NCI-H510A treated with DMSO at 0.1 percent for 48 hours (cell line): ENCODE data around the gene CDKN2B-AS1.

ENCODE experiments used
- DNase-seq: peaks from one replicate; lab custom pipeline; 2025; lab: John Stamatoyannopoulos, UW

The CDKN2B-AS1 gene

DNA sequence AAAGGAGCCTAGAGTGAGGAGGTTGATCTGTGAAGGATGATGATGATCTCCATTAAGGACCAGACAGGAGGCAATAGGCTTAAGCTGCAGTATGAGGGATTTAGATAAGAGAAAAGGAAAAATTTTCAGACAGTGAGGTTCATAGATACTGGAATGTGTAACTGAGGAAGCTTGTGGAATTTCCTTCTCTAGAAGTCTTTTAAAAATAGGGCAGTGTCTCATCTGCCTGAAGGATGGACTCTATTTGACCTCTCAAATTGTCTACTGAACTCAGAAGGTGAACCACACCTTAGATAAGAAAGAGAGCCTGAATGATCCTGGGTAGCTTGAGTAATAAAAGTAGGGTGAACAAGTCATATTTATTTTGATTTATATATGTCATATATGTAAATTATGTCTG lies 162.7 kb downstream of the CDKN2B-AS1 start:
- no peak for DNase-seq

- no peak for DNase-seq
Measured at GRCh38 chr9:22157828-22158227, 163.2 kb downstream of the CDKN2B-AS1 start.

DNA sequence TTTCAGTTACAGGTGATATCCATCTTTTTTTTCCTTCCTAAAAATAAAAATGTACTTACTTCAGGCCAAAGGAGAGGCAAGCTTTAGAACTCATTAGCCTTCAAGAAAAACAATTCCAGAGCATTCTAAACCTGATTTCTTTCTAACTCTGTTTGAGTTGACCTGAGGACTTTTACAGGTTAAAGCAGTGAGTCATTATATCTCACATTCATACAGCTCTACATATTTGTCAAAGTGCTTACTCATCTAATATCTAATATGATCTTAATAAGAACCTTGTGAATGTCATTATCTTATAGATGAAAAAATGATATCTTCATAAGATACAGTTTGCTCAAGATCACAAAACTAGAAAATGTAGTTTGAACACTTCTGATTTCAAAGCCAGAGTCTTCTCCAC lies 163.7 kb downstream of the CDKN2B-AS1 start:
- no peak for DNase-seq

DNA sequence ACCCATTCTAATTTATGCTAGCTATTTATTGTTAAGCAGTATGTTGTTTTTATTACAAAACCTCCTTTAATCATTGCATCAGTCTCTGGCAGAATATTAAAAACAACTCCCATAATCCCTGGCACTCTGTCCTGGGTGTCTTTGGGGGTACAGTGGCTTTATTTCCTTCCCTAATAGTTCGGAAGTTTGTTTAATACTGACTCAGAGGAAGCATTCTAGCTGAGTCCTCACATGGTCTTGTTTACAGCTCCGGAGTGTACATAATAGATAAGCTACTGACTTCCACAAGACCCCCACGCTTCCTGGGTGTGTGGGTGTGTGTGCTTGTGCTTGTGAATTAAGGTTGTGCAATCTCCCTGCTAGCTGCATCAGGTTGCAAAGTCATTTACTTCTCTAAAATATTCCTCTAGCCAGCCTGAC lies 164.3 kb downstream of the CDKN2B-AS1 start:
- no peak for DNase-seq

DNA sequence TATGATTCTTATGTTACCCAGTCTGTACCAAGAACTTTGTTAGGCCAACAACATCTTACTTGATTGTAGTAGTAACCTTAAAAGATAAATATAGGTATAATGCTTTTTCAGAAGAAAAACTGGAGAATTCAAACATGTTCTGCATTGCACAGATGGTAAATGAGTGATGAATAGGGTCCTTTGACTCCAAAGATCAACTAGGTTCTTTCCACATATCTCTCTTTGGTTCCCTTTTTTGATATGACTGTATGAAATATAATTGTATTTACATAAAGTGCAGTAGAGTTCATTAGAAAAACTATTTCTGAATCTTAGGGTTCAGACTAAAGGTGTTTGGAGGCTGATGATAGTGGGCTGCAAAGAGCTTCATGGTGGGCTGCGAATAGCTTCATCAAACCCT lies 165.0 kb downstream of the CDKN2B-AS1 start:
- DNase-seq: no peak

DNA sequence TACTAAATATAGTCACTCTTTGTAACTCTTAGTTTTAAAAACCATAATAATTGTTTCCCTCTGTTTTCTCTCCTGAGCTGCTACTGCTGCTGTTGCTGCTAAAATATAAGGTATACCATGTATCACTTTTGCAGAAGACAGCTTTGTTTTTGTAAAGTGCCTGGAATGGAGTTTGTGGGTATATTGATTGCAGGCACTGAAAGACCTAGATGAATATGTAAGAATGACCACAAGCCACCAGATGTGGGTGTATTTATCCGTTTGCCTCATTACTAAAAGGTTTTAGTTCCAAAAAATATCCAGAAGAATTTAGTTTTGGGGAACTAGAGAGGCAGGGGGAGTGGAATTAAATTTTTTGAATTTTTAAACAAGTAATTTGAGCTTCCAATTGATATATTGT lies 165.6 kb downstream of the CDKN2B-AS1 start:
- DNase-seq: no peak

GRCh38 chr9:22165144-22165543 lies 170.6 kb downstream of the CDKN2B-AS1 start:
- DNase-seq: no peak

GRCh38 chr9:22169243-22169642 lies 174.7 kb downstream of the CDKN2B-AS1 start:
- DNase-seq: no peak

GRCh38 chr9:22169727-22170503 lies 175.3 kb downstream of the CDKN2B-AS1 start:
- no peak for DNase-seq
